Right renal cortex interstitium (tissue), 3 donors: ENCODE data around the gene TUBA3C. TPM values are rescaled to one million over a fixed set of nuclear protein-coding genes. Genes with fewer than 3 reads are reported as not detected.

Experiments
- DNase-seq, 3 donors: peaks; one replicate each; pipeline ENCODE4 v3.0.0-alpha.2; 2013; ENCODE audit warnings: low read depth in 3 of 3, low spot score in 2 of 3
- polyA plus RNA-seq, 3 donors: library from polyadenylated mRNA; unstranded; fragments of 120-200 nt; gene quantifications; one replicate each; pipeline ENCODE4 v1.2.1, GENCODE V29; 2013; ENCODE audit not compliant: insufficient read length in 3 of 3

TUBA3C gene
- polyA plus RNA-seq, 3 donors, result not detected

DNA sequence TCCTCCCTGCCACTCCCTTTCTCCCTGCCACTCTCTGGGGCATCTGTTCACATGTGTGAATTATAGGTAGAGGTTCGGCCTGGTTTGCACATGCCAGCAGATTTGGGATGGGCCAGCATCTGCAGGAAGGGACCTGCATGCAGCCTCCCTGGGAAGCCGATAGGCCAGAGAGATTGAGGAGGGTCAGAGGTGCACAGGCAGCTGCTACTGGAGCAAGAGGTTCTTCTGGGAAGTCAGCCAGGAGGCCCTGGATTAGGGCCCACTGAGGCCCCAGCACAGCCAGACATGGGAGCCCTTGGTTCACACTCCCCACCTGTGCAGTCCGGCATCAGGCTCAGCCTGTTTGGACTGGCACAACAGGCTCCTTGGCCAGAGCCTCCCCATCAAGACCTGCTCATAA lies 12.1 kb downstream of the TUBA3C start:
- DNase-seq, result no peak

DNA sequence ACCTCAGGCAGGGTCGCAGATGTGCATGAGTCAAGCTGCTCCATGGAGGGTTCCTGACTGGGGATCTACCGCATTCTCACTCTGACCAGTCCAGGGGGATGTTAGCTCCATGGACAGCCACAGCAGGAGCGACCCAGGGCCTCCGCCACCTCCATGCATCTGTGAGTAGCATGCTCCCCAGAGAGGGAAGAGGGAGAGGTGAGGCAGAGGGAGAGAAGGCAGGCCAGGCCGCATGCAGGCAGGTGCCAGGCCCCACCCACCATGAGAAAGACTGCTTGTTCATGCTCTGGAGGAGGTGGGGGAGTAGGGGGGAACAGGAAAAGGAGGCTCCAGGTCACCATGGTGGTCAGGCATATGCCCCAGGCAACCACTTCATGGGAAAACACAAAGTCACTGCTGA lies 20.3 kb downstream of the TUBA3C start:
- no peak for DNase-seq

DNA sequence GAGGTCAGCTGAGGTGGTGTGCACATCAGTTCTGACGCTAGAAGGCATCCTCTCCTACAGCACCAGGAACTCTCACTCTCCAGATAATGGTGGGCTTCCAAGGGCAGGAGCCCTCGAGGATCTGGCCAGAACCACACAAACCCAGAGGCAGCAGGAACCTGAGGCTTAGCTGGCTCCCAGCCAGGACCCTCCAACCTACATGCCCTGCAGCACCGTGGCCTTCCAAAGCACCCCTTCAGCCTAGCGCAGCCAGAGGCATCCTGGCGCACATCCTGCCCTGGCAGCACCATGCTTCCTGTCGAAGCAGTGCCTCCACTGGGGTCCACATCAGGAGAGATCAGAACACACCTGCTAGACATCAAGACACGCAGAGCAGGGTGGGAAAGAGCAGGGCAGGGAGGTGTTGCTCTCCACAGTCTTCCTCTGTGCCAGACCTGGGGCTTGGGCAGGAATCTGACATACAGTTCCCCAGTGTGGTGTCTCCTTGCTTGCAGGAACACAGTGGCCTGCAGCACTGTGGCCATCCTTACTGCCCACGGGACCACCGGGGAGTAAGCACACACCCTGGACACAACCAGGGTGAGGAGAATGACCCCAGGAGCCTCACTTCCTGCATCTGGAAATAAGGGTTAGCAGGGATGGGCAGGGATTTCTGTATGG lies 21.7 kb downstream of the TUBA3C start:
- no peak for DNase-seq

DNA sequence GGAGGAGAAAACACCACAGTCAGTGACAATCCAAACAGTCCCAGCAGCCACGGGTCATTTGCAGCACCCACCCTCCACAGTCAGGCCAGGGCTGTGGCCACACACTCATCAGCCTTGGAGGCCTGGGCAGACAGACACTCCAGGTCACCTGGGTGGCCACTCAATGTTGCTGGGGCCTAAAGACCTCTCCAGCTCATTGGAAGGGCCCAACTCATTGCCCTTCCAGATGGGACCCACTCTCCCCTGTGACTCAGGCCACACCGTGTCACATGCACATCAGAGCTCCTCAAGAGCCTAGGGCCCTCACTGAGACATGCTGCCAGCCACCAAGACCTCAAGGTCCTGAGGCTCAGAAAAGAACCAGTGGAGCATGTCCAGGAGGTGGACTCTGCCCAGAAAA lies 22.4 kb downstream of the TUBA3C start:
- DNase-seq, result no peak

DNA sequence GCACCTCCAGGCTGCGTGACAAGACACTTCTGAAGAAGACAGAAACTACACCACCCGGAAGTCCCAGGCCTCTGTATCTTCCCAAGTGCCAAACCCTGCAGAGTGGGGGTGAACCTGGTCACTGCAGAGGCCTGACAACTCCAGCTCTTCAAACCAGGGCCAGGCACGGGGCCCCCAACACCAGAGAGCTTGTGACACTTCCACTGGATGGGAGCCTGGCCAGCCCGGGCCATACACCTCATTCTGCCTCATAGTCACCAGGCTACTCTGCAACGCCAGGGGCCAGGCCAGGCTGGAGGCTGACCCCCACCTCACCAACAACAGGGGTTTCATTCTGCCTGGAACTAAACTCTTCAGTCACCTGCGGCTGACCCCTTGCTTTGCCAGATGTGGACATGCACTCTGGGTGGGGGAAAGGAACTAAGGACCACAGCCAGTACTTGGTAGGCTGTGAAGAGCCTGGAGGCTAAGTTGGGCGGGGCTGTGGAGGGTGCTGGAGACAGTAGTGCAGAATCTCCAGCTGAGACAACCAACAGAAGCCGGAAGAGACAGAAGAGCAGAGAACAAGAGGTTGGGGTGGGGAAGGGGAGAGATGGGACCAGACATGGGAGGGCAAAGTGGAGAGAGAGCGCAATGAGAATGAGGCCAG lies 23.0 kb downstream of the TUBA3C start:
- no peak for DNase-seq

DNA sequence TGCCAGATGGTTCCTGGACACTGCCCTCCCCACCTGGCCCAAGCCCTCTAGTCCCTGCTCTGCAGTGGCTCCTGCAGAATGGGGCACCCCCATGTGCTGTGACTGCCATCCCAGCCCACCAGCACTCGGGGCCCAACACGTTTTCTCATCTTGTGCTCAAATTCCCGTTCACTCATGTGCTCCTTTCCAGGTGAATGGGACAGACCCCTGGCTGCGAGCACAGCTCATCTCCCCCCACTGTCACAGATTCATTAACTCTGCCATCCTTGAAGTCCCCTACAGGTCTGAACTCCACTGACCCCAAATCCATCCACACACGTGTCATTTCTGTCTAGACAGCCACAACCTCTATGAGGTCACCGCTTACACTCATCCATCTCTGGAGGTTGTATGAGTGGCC lies 23.6 kb downstream of the TUBA3C start:
- DNase-seq, result no peak

DNA sequence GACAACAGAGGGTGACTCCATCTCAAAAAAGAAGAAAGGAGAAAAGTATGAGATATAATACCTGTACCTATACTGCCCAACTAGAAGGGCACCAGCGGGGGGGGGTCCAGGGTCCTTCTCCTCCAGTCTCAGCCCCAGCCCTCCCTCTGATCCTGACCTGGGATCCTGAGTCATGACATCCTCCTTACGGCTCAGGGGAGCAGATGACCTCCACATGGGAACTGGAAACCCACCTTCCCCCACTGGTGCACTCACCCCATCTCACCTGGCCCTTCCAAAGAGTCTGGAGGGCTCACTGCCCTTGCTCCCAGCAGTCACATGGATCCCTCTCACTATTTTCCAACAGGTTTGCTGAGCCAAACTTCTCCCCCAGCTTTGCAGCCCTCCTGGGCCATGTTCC lies 24.2 kb downstream of the TUBA3C start:
- DNase-seq, result no peak

DNA sequence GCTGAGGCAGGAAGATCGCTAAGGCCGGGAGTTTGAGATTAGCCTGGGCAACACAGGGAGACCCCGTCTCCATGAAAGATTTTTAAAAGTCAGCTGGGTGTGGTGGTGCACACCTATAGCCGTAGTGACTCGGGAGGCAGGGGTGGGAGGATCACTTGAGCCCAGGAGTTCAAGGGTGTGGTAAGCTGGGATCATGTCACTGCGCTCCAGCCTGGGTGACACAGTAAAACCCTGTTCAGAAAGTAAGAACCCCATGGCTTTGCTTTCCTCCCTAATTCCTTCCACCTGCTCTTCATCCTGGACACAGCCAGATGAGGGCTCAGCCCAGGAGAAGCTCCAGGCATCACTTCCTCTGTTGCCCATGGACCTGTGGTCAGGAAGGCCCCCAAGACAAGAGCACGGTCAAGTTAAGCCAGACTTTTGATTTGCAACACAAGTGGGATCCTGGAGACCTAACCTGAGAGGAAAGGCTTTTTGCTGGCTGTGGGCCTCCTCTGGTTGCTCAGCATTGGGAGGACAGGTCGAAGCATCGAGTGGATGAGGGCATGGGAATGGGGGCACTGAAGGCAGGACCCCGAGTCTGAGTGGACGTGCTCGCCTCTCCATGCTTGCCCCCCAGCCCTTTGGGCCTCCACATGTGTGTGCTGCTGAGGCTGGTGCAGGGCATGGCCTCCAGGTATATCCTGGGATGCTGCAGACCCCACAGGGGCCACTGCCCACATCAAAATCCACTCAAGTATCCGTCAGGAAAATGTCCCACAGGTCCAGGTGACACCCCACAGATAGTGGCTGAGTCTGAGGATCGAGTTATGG lies 25.4 kb downstream of the TUBA3C start:
- DNase-seq, result no peak

DNA sequence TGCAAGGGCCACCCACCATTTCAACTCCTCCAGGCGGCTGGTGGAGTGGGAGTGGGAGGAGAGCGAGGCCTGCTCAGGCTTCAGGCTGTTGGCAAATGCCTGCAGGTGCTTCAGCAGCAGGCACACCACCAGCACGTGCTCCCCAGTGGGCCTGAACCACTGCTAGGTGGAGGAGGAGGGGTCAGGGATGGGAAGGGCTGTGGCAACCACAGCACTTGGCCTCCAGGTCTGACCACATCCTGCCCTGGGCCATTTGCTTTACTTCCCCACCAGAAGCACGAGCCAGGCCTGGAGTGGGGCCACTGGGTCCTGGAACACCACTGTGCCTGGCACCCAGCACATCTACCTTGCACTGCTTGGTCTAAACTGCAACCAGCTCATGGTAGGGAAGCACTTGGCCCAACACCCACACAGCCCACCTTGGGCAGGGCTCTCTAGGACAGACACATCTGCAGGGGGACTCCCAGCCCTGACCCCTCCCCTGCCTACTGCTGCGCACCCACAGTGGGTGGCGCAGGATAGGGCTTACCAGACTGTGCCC lies 26.2 kb downstream of the TUBA3C start:
- DNase-seq, result no peak

DNA sequence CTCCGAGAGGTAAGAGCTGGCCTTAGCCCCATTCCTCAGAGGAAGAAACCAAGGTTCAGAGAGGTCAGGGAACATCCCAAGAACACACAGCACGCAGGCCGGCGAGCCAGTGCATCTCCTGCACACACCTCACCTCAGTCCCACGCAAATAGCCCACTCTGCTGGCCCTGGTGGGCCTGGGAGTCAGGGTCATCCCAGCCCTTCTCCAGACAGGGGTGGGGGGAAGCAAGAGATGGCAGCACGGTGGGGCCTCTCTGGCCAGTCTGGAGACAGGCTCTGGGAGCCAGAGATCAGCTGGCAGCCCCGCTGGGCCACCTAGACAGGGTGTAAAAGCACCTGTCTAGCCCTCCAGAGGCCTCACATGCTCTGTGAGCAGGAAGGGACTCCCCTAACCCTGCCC lies 26.8 kb downstream of the TUBA3C start:
- no peak for DNase-seq

DNA sequence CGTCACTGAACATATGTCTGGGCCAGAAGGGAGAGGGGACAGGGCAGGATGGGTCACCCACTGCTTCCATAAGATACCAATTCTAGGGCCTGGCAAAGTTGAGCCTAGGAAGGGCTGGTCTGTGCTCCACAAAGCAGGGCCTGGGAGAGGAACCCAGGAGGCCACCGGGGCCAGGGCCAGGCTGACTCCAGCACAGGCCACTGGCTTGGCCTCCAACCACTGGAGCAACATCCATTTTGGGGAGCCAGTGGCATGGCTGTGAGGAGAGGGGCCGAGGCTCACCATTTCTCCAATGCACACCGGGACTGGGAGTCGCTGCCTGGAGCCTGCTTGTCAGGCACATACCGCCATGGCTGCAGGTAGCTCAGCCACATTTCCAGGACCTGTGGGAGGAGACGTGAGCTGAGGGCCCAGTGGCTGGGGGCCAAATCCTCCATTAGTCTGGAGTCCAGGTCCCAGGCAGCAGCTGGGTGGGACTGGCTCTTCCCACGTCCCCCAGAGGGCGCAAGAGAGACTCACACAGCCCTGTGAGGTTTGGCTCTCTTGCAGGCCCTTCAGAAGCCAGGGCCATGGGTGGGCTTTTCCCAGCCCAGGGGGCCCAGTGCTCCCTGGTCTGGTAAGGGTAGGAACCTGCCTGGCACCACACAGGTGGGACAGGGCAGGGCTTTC lies 27.7 kb downstream of the TUBA3C start:
- DNase-seq, result no peak

DNA sequence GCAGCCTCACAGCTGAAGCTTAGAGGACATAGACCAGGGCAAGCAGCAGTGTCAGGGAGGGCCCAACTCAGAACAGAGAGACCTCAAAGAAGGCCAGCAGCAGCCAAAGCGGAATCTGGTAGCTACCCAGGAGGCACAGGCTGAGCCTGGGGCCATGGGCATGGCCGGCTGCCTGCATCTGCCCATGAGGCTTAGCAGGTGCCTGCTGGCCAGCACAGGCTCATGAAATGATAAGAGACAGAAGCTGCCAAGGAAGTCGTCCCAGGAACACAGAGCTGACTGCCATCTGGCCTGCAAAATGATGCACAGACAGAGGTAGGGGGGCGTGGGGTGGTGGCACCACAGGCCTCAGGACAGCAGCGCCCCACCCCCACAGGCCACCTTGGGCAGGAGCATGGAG lies 29.2 kb downstream of the TUBA3C start:
- DNase-seq, result no peak

DNA sequence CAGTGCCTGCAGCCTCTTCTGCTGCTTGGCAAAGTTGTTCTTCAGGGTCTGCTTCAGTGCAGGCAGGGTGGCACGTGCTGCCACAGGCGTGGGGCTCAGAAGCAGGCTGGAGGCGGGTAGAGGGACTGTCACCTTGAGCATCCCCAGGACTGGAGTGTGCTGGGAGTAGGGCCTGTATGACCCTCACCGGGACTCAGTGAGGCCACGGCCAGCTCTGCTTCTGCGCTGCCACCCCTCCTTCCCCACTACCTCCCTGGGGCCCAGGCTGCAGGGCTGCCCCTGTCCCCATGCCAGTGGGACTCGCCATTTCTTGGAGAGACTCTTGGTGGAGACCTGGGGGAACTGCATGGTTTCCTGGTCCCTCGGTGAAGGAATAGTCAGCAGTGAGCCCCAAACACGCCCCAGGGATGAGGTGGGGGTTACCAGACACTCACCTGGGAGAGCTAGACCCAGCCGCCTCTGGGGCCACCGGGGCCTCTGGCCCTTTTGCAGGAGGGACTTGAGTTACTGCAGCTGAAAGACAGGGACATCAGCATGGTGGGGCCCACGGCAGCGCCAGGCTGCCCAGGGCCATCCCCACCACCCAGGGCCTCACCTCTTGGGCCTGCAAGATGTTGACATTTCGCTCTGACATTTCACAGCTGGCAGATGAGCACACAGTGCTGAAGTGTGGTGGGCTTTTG lies 29.9 kb downstream of the TUBA3C start:
- no peak for DNase-seq

DNA sequence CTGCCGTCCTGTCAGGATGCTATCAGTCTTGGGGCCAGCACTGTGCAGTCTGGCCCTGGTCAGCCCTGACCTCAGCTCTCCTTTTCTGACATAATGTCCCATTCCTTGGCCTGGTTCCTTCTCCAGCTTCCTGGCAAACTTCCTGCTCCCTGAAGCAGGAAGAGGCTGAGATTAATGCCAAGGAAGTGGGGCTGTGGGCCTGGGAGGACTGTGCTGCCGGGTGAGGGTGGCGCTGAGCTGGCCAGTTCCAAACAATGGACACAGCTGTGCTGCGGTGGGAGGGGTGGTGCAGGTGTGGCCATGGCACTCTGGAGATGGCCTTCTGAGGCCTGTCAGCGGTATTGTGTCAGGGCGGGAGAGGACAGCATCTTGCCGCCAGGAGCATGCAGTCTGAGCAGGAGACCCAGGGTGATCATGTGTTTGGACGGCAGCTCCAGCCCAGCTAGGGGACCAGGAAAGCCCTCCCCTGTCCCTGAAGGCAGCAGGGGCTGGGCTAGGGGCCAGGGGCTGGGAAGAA lies 30.9 kb downstream of the TUBA3C start:
- no peak for DNase-seq

DNA sequence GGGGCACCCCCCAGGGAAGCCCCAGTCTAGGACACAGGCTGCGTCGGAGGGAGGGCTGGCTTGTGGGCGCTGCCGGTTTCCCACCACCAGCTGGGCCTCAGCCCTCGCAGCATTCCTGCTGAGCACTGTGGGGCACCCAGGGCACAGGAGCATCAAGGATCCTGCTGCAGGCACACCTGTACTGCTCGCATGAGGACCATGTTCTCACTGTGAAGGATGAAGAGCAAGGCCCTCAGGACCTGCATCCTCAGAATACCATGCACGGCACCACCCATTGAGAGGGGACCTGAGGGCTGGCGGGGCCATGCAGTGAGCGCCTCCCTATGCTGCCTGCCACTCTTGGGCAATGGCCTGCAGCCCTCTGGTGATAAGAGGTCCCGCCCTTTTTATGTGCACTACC lies 31.4 kb downstream of the TUBA3C start:
- no peak for DNase-seq

DNA sequence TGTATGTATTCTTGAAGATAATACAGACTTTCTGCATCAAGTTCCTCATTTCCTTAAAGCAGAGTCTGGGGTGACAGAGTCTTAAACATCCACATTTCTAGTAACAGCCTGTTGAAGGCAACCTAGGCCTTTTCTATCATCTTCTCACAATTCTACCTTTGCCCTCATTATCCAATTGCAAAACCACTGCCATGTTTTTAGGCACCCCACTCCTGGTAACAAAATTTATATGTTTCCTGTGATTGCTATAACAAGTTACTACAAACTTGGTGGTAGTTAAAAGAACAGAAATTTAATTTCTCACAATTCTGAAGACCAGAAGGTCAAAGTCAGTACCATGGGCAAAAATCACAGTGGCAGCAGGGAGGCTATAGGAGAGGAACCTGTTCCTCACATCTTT lies 33.1 kb downstream of the TUBA3C start:
- no peak for DNase-seq
